GM20431 (cell line): Measurements from ENCODE around the gene CNTRL.
"Not testable (repeated sequence)": the region's sequence is repeated elsewhere in the genome, so short reads cannot be mapped to it uniquely, and the experiment has no call there.

ENCODE experiments used
- in situ Hi-C: fragments of 300-500 bp; cut with MseI, MboI; formaldehyde crosslinking; loops from one replicate; pipeline ENCODE4 v1.15.0; 2020; ENCODE audit warnings: low sequenced_read_pairs; ENCODE audit not compliant: unreplicated experiment

CNTRL gene

GRCh38 chr9:121169094-121169601 is 94.4 kb downstream of the CNTRL start:
- in situ Hi-C loops, result no loop called here

- in situ Hi-C loops, result no loop called here
Observed at GRCh38 chr9:121171236-121171635, 96.5 kb downstream of the CNTRL start.

GRCh38 chr9:121172726-121173487 is 98.2 kb downstream of the CNTRL start:
- in situ Hi-C loops, result no loop called here

- in situ Hi-C loops, result no loop called here
Observed at GRCh38 chr9:121173501-121173900, 98.7 kb downstream of the CNTRL start.

- in situ Hi-C loops, result no loop called here
Observed at GRCh38 chr9:121178676-121179372, 104.1 kb downstream of the CNTRL start.

GRCh38 chr9:121179373-121179721 is 104.6 kb downstream of the CNTRL start:
- in situ Hi-C loops, result not testable (repeated sequence)

GRCh38 chr9:121179930-121180681 is 105.4 kb downstream of the CNTRL start:
- in situ Hi-C loops, result no loop called here

- in situ Hi-C loops, result no loop called here
Observed at GRCh38 chr9:121182101-121182836, 107.5 kb downstream of the CNTRL start.

GRCh38 chr9:121182989-121183388 is 108.2 kb downstream of the CNTRL start:
- in situ Hi-C loops, result no loop called here

GRCh38 chr9:121183666-121184423 is 109.1 kb downstream of the CNTRL start:
- in situ Hi-C loops, result no loop called here

- in situ Hi-C loops, result no loop called here
Observed at GRCh38 chr9:121184463-121184862, 109.7 kb downstream of the CNTRL start.

GRCh38 chr9:121185178-121185745 is 110.5 kb downstream of the CNTRL start:
- in situ Hi-C loops, result no loop called here

GRCh38 chr9:121185774-121186403 is 111.1 kb downstream of the CNTRL start:
- in situ Hi-C loops, result no loop called here

- in situ Hi-C loops, result no loop called here
Observed at GRCh38 chr9:121187636-121188305, 113.0 kb downstream of the CNTRL start.

- in situ Hi-C loops, result no loop called here
Observed at GRCh38 chr9:121189006-121189405, 114.3 kb downstream of the CNTRL start.

GRCh38 chr9:121189660-121190059 is 114.9 kb downstream of the CNTRL start:
- in situ Hi-C loops, result no loop called here

- in situ Hi-C loops, result no loop called here
Observed at GRCh38 chr9:121191235-121191634, 116.5 kb downstream of the CNTRL start.

- in situ Hi-C loops, result no loop called here
Observed at GRCh38 chr9:121192518-121192917, 117.8 kb downstream of the CNTRL start.
